ENCODE results near the gene MYO5B. TPM values are rescaled to one million over a fixed set of nuclear protein-coding genes. Genes with fewer than 3 reads are reported as not detected.

Gene MYO5B
- total and polyA plus RNA-seq, 2 of the 4 experiments (the other 2 are of a cell fraction): 0.24 to 0.54 TPM

DNA sequence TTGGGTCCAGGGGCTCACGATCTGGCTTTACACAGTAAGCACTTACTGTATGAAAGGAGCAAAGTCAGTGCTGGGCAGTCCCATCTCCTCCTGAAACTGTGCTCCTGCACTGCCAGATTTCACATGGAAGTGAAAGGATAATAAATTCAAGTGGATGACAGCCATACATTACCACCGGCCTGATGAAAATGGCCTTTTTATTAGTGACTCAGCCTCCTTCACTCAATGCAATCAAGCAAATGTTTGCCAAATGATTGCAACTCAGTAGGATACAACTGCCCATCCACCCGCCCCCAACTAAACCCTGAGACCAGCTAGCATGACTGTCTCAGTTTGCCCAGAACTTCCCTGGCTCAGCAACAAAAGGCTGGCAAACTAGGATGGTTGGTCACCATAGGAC lies 77.1 kb downstream of the MYO5B start:
- no peaks in the 10 kb centered on the region for H3K4me1 ChIP-seq (ENCODE audit: control insufficient read depth, insufficient read depth, low read length)
- no peak overlapping the region for H3K23ac ChIP-seq (ENCODE audit: low read depth, low read length)
- H3K9me1 ChIP-seq (ENCODE audit: insufficient read depth, low read length): no peaks in the 10 kb centered on the region
- no peak overlapping the region for H2BK120ac ChIP-seq (ENCODE audit: low read depth, low read length)
- no peak overlapping the region for H2BK5ac ChIP-seq (ENCODE audit: low read depth, low read length, poor library complexity, severe bottlenecking)
- H3K4me2 ChIP-seq (ENCODE audit: low read depth, low read length): no peak overlapping the region
- no peak overlapping the region for H2AK5ac ChIP-seq (ENCODE audit: low read depth, low read length)
- no peak overlapping the region for H2BK15ac ChIP-seq (ENCODE audit: low read depth, low read length)
- no peak overlapping the region for H3K4ac ChIP-seq (ENCODE audit: low read depth, low read length)
- H4K5ac ChIP-seq (ENCODE audit: low read depth, low read length): no peak overlapping the region
- no peak overlapping the region for H3K14ac ChIP-seq (replicated peaks; ENCODE audit: low read depth, low read length)
- ChIA-PET POLR2A (ENCODE audit: unreplicated experiment) (no interaction called here), CTCF (no interaction called here)
- intact Hi-C loops (cut with micrococcal nuclease): no loop called here
- H4K20me1 ChIP-seq (ENCODE audit: insufficient read depth, low read length): no peaks in the 10 kb centered on the region
- WGBS, 2 experiments (ENCODE audit: extremely low coverage in 2 of 2, insufficient read length in 1 of 2): 0% methylated on average over 1 of the region's 3 CpGs; no CpG with 5 or more reads in 1 of the 2 experiments
- no peak overlapping the region for H2AK9ac ChIP-seq (replicated peaks; ENCODE audit: low read depth, low read length, poor library complexity)
- H2AFZ ChIP-seq (replicated peaks; ENCODE audit: low read length, poor library complexity): no peak overlapping the region
- no peak overlapping the region for H3K18ac ChIP-seq (ENCODE audit: low read depth, low read length)
- TF ChIP-seq CEBPB (IDR thresholded peaks at IDR 0.05; ENCODE audit: low read depth, low read length): no peak
- no peak for TF ChIP-seq FOS (IDR thresholded peaks at IDR 0.05; ENCODE audit: low read depth, low read length)
- TF ChIP-seq MAZ (IDR thresholded peaks at IDR 0.05; ENCODE audit: borderline replicate concordance, low read depth, low read length): no peak
- TF ChIP-seq CHD1 (IDR thresholded peaks at IDR 0.05; ENCODE audit: low read depth, low read length): no peak
- no peak overlapping the region for H3K56ac ChIP-seq (ENCODE audit: extremely low read depth, insufficient read depth, low read length)
- ATAC-seq (ENCODE audit: low read depth) (no peak), DNase-seq (no peak)
- H3K36me3 ChIP-seq (ENCODE audit: control insufficient read depth, insufficient read depth, low read length): no peaks in the 10 kb centered on the region
- in situ Hi-C loops (cut with MboI; ENCODE audit: low sequenced_read_pairs): no loop called here
- no peaks in the 10 kb centered on the region for H3K9me3 ChIP-seq (ENCODE audit: control insufficient read depth, insufficient read depth, low read length)
- no peak overlapping the region for H2BK20ac ChIP-seq (ENCODE audit: low read depth, low read length)
- no peak overlapping the region for H4K91ac ChIP-seq (ENCODE audit: insufficient read depth, low read depth, low read length)
- H3K9ac ChIP-seq (ENCODE audit: low read depth, low read length): no peak overlapping the region
- no peak overlapping the region for H4K8ac ChIP-seq (ENCODE audit: low read depth in 2 of 2, low read length in 2 of 2)
- no TSS peak for BruUV-seq (replicated peaks)
- dilution Hi-C loops (cut with HindIII; ENCODE audit: low sequenced_read_pairs, unreplicated experiment): no loop called here
- no peaks in the 10 kb centered on the region for H3K79me1 ChIP-seq (ENCODE audit: low read depth in 1 of 2, low read length in 2 of 2)
- no peak overlapping the region for H3K27ac ChIP-seq (ENCODE audit: insufficient read depth, low read length)
- no peaks in the 10 kb centered on the region; the same call in 1 of the 2 replicates for H3K27me3 ChIP-seq (ENCODE audit: control insufficient read depth, insufficient read depth, low read length)
- no peak overlapping the region for H3K4me3 ChIP-seq (ENCODE audit: insufficient read depth, low read depth, low read length)

Data from IMR-90 (cell line).